B cell (primary cell): ENCODE measurements around the gene RELB. TPM values are rescaled to one million over a fixed set of nuclear protein-coding genes. Genes with fewer than 3 reads are reported as not detected.
A peak's percentile ranks its signal among the peaks of the same experiment; 100 is the strongest.

ENCODE experiments used
- ATAC-seq: fragments of 200-7000 bp; cut with Tn5 transposase; one replicate; pipeline ENCODE4 v1.10.0; 2021; ENCODE audit warnings: low read depth, mild to moderate bottlenecking, moderate number of reproducible peaks, moderate library complexity
- CTCF ChIA-PET: fragments of 350-600 bp; sonication (Branson Sonifier 250); formaldehyde crosslinking; loops from one replicate; lab custom pipeline; 2021; ENCODE audit warnings: antibody characterized with exemption, inconsistent platforms; lab: Charles Lee
- POLR2A ChIA-PET: fragments of 350-600 bp; sonication (Branson Sonifier 250); formaldehyde crosslinking; loops from one replicate; lab custom pipeline; 2021; ENCODE audit warnings: antibody characterized with exemption; lab: Charles Lee
- DNase-seq: peaks from one replicate; pipeline ENCODE4 v3.0.0; 2013
- H2AFZ ChIP-seq: 2 replicates; pipeline ENCODE4 v1.6.1; 2012; ENCODE audit warnings: mild to moderate bottlenecking, low read depth, low read length; ENCODE audit not compliant: insufficient read depth, poor library complexity, severe bottlenecking
- H3K27ac ChIP-seq, 2 donors: 1 replicate in 1 of 2; 2 replicates in 1 of 2; pipeline ENCODE4 v1.5.1; 2012 to 2013; ENCODE audit warnings: low read length in 2 of 2, mild to moderate bottlenecking in 2 of 2, moderate library complexity in 1 of 2
- H3K27me3 ChIP-seq, 4 experiments: fragments of 200-600 bp in 1 of 4; sonication (generic) in 1 of 4; replicated peaks in 1 of 4; 1 replicate in 2 of 4; 2 replicates in 2 of 4; pipeline versions ENCODE4 v1.6.1 to v1.7.0; 2013 to 2016; ENCODE audit warnings: low read length in 3 of 4, mild to moderate bottlenecking in 2 of 4, mixed read lengths in 1 of 4, moderate library complexity in 1 of 4; ENCODE audit not compliant: insufficient read depth in 4 of 4, control insufficient read depth in 3 of 4; ENCODE audit errors: control extremely low read depth in 1 of 4
- H3K36me3 ChIP-seq, 2 experiments: replicated peaks in 1 of 2; 1 replicate in 1 of 2; 2 replicates in 1 of 2; pipeline versions ENCODE4 v1.6.1 to v1.7.1; 2013; ENCODE audit warnings: low read length in 1 of 2; ENCODE audit not compliant: insufficient read depth in 2 of 2, control insufficient read depth in 1 of 2; ENCODE audit errors: control extremely low read depth in 1 of 2, extremely low read depth in 1 of 2
- H3K4me1 ChIP-seq, 2 donors: fragments of 200-600 bp in 1 of 2; sonication (generic) in 1 of 2; 1 replicate in 1 of 2; 2 replicates in 1 of 2; pipeline versions ENCODE4 v1.5.1 to v1.6.1; 2013 to 2017; ENCODE audit warnings: low read length in 2 of 2; ENCODE audit not compliant: control insufficient read depth in 2 of 2, insufficient read depth in 2 of 2
- H3K4me2 ChIP-seq: replicated peaks from 2 replicates; pipeline ENCODE3; 2012; ENCODE audit warnings: mild to moderate bottlenecking, low read depth, low read length; ENCODE audit not compliant: poor library complexity, severe bottlenecking
- H3K4me3 ChIP-seq, 5 experiments: fragments of 200-600 bp in 1 of 5; sonication (generic) in 1 of 5; 1 replicate in 3 of 5; 2 replicates in 2 of 5; pipeline versions ENCODE4 v1.5.1 to v1.7.0; 2011 to 2016; ENCODE audit warnings: low read length in 4 of 5, mild to moderate bottlenecking in 4 of 5, low read depth in 2 of 5, control low read depth in 1 of 5, moderate library complexity in 1 of 5; ENCODE audit not compliant: insufficient read depth in 1 of 5; ENCODE audit errors: control extremely low read depth in 1 of 5, extremely low read depth in 1 of 5
- H3K79me2 ChIP-seq: fragments of 200-600 bp; sonication (generic); one replicate; pipeline ENCODE4 v1.6.0; 2016; ENCODE audit warnings: low read length; ENCODE audit not compliant: control insufficient read depth, insufficient read depth
- H3K9ac ChIP-seq: fragments of 200-600 bp; sonication (generic); 2 replicates; pipeline ENCODE4 v1.6.1; 2017; ENCODE audit warnings: mild to moderate bottlenecking, low read length, moderate library complexity
- H3K9me3 ChIP-seq, 3 donors: one replicate each; pipeline versions ENCODE4 v1.6.1 to v1.7.1; 2013; ENCODE audit warnings: low read length in 2 of 3; ENCODE audit not compliant: control insufficient read depth in 2 of 3, insufficient read depth in 1 of 3; ENCODE audit errors: control extremely low read depth in 1 of 3
- H4K20me1 ChIP-seq: 2 replicates; pipeline ENCODE4 v1.6.0; 2012; ENCODE audit warnings: mild to moderate bottlenecking, low read length; ENCODE audit not compliant: insufficient read depth, control insufficient read depth, poor library complexity, severe bottlenecking
- H3K27ac Mint-ChIP-seq: one replicate; pipeline ENCODE4 v1.8.0; 2021; ENCODE audit warnings: mixed read lengths
- H3K27me3 Mint-ChIP-seq: one replicate; pipeline ENCODE4 v1.8.0; 2021; ENCODE audit warnings: mixed read lengths
- H3K4me1 Mint-ChIP-seq: one replicate; pipeline ENCODE4 v1.8.0; 2021; ENCODE audit warnings: mixed read lengths
- H3K4me3 Mint-ChIP-seq: one replicate; pipeline ENCODE4 v1.8.0; 2021; ENCODE audit warnings: mixed read lengths
- H3K9me3 Mint-ChIP-seq: one replicate; pipeline ENCODE4 v1.8.0; 2022; ENCODE audit warnings: mixed read lengths; ENCODE audit not compliant: insufficient read depth
- EZH2 ChIP-seq: IDR thresholded peaks from 2 replicates; pipeline ENCODE4 v1.6.1; 2012; ENCODE audit warnings: borderline replicate concordance, low read depth, mild to moderate bottlenecking, moderate library complexity, low read length; ENCODE audit not compliant: insufficient read depth, poor library complexity, severe bottlenecking
- WGBS: methylation state at CpG from one replicate; pipeline ENCODE4 v1.1.5; 2013; ENCODE audit warnings: missing lambda C conversion rate; ENCODE audit not compliant: insufficient coverage; 5-methylcytosine and 5-hydroxymethylcytosine counted together
- intact Hi-C: fragments of 100-400 bp; cut with micrococcal nuclease; formaldehyde crosslinking; loops from one replicate; pipeline ENCODE4 v1.10.0; 2022
- polyA plus RNA-seq: library from polyadenylated mRNA; depleted of rRNA; stranded (reverse); fragments of >200 nt; gene quantifications from 2 replicates; pipeline ENCODE4 v1.2.3, GENCODE V29; 2012
- total RNA-seq, 2 donors: library from RNA; stranded (reverse); fragments of 120-200 nt in 1 of 2; gene quantifications; 1 replicate in 1 of 2; 2 replicates in 1 of 2; pipeline versions ENCODE4 v1.2.3 to v1.2.4, GENCODE V29; 2013 to 2022
- TF ChIP-seq, protein P1 (sequence below): fragments of 200-600 bp; IDR thresholded peaks from one replicate; pipeline ENCODE4 v1.8.0; 2022; ENCODE audit warnings: antibody characterized with exemption, mild to moderate bottlenecking

RELB gene
- total and polyA plus RNA-seq, 2 donors (not counting 1 experiment from before 2014, with no cell fraction given): 63.8 to 106 TPM

DNA sequence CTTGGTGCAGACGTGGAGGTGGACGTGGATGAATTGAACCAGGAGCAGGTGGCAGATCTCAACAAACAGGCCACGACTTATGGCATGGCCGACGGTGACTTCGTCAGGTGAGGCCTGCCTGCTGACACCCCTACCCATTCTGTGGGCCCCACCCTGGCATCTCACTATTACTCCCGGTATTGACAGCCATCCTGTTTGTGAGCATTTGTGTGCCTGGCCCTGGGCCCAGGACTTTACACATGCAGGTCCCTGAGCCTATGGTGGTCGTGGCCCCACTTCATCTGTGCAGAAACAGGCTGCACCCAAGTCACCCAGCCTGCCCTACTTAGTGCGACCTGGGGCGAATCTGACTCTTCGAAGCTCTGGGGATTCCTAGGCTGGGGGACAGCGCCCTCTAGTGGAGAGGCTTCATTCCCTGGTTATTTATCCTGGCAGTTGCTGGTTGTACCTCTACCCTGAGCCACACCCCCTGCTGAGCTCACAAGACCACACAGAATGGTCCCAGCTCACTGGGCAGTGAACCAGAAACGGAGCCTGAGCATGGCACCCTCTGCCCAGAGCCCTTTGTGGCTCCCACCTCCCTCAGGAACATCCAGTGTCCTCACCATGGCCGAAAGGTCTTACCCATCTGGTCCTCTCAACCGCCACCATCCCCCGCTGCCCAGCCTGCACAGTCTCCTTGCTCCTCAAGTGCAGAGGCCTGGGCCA, 58.1 kb downstream of the RELB start:
- Histone ChIP-seq H4K20me1 (peaks cover 79% of the 10 kb centered on the region), H3K4me1 (peaks cover 8 to 34% of the 10 kb centered on the region in 2 donors), H3K36me3 (peaks cover 2 to 90% of the 10 kb centered on the region in 2 experiments), H3K27me3 (no peaks in the 10 kb centered on the region), H3K9ac (no peak overlapping the region), H3K4me2 (peak overlapping the region; percentile 32), H2AFZ (no peak overlapping the region), H3K4me3 (no peak overlapping the region), H3K79me2 (peaks cover 85% of the 10 kb centered on the region), H3K27ac (no peak overlapping the region), H3K9me3 (no peaks in the 10 kb centered on the region)
- peak; percentile 90 for DNase-seq
- Mint-ChIP-seq H3K4me1 (peaks cover 40% of the 10 kb centered on the region), H3K4me3 (no peak overlapping the region), H3K9me3 (no peaks in the 10 kb centered on the region), H3K27me3 (no peaks in the 10 kb centered on the region), H3K27ac (peak overlapping the region; percentile 84)
- CTCF ChIA-PET: interaction anchor here (0.5 to 7.0 kb wide), 44 partner anchors 8 to 436 kb away, joined by 3 to 97 read pairs (median 5); partner anchors contain the start of genes CLASRP, CLPTM1, GEMIN7 and PPP1R37
- no peak for TF ChIP-seq EZH2
- TF ChIP-seq, protein P1, sequence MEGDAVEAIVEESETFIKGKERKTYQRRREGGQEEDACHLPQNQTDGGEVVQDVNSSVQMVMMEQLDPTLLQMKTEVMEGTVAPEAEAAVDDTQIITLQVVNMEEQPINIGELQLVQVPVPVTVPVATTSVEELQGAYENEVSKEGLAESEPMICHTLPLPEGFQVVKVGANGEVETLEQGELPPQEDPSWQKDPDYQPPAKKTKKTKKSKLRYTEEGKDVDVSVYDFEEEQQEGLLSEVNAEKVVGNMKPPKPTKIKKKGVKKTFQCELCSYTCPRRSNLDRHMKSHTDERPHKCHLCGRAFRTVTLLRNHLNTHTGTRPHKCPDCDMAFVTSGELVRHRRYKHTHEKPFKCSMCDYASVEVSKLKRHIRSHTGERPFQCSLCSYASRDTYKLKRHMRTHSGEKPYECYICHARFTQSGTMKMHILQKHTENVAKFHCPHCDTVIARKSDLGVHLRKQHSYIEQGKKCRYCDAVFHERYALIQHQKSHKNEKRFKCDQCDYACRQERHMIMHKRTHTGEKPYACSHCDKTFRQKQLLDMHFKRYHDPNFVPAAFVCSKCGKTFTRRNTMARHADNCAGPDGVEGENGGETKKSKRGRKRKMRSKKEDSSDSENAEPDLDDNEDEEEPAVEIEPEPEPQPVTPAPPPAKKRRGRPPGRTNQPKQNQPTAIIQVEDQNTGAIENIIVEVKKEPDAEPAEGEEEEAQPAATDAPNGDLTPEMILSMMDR: peak; percentile 90
- intact Hi-C loops: loop anchor here (1.0 to 2.0 kb wide), 5 partner anchors 15 to 156 kb away; partner anchors contain the start of gene CLASRP
- WGBS: 62% methylated on average over 16 of the region's 16 CpGs
- ATAC-seq: peak; percentile 88
- POLR2A ChIA-PET: interaction anchor here (0.5 to 1.4 kb wide), 7 partner anchors 12 to 105 kb away, joined by 3 to 6 read pairs (median 5); partner anchors contain the start of genes CLASRP and CLPTM1

DNA sequence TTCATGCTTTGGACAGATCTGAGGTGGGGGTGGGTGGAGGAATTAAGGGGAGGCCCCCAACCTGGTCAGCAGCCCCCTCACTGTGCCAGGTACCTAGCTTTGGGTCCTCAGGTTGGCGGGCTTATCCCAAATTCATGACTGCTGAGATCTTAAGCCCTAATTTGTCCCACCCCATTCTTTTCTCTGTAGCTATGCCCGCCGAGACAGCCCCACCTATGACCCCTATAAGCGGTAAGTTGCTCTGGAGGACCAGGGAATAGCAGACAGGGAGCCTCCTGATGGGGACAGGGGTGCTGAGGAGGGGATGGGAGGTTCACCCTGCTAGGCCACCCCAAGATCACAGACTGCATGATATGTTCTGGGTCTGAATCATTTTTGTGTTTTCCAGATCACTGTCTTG, 60.7 kb downstream of the RELB start:
- no peak overlapping the region for H3K27ac ChIP-seq
- H3K9me3 ChIP-seq: no peaks in the 10 kb centered on the region
- H4K20me1 ChIP-seq: peaks cover 84% of the 10 kb centered on the region
- no peak overlapping the region for H3K9ac ChIP-seq
- no peaks in the 10 kb centered on the region for H3K9me3 Mint-ChIP-seq
- peaks cover 8 to 15% of the 10 kb centered on the region in 2 donors for H3K4me1 ChIP-seq
- intact Hi-C loops: no loop called here
- ATAC-seq (no peak), DNase-seq (no peak)
- H3K4me3 ChIP-seq: no peak overlapping the region
- ChIA-PET CTCF (interaction anchor here (0.6 to 7.0 kb wide), 6 partner anchors 10 to 77 kb away, joined by 4 to 97 read pairs (median 10); partner anchors contain the start of gene CLASRP), POLR2A (no interaction called here)
- peaks cover 79% of the 10 kb centered on the region for H3K79me2 ChIP-seq
- H3K27ac Mint-ChIP-seq: peak overlapping the region; percentile 15
- H2AFZ ChIP-seq: no peak overlapping the region
- WGBS: 89% methylated on average over 1 of the region's 4 CpGs
- H3K27me3 Mint-ChIP-seq: no peaks in the 10 kb centered on the region
- no peak overlapping the region for H3K4me2 ChIP-seq
- H3K4me3 Mint-ChIP-seq: no peak overlapping the region
- TF ChIP-seq, protein P1: no peak
- no peak for TF ChIP-seq EZH2
- H3K4me1 Mint-ChIP-seq: peaks cover 27% of the 10 kb centered on the region
- H3K36me3 ChIP-seq: peaks cover 2 to 86% of the 10 kb centered on the region in 2 experiments
- no peaks in the 10 kb centered on the region for H3K27me3 ChIP-seq
